Keratinocyte (primary cell): Measurements from ENCODE around the gene FGF1.

Source experiments
- EZH2 ChIP-seq: IDR thresholded peaks from one replicate; pipeline ENCODE4 v1.6.1; 2012; ENCODE audit warnings: inconsistent platforms, mild to moderate bottlenecking, low read length, moderate library complexity
- TF ChIP-seq, protein P1 (sequence below), 3 experiments: IDR thresholded peaks in 1 of 3; conservative IDR thresholded peaks in 1 of 3; optimal IDR thresholded peaks in 1 of 3; 2 replicates in 2 of 3; 3 replicates in 1 of 3; pipeline versions ENCODE3 to v1.5.1; 2011; ENCODE audit warnings: low read length in 3 of 3, mild to moderate bottlenecking in 3 of 3, moderate library complexity in 2 of 3, control low read depth in 1 of 3, inconsistent platforms in 1 of 3; ENCODE audit not compliant: insufficient read depth in 2 of 3; ENCODE audit errors: extremely low read depth in 1 of 3

GRCh38 chr5:142626786-142627185 lies 59.1 kb downstream of the FGF1 start:
- TF ChIP-seq, protein P1, sequence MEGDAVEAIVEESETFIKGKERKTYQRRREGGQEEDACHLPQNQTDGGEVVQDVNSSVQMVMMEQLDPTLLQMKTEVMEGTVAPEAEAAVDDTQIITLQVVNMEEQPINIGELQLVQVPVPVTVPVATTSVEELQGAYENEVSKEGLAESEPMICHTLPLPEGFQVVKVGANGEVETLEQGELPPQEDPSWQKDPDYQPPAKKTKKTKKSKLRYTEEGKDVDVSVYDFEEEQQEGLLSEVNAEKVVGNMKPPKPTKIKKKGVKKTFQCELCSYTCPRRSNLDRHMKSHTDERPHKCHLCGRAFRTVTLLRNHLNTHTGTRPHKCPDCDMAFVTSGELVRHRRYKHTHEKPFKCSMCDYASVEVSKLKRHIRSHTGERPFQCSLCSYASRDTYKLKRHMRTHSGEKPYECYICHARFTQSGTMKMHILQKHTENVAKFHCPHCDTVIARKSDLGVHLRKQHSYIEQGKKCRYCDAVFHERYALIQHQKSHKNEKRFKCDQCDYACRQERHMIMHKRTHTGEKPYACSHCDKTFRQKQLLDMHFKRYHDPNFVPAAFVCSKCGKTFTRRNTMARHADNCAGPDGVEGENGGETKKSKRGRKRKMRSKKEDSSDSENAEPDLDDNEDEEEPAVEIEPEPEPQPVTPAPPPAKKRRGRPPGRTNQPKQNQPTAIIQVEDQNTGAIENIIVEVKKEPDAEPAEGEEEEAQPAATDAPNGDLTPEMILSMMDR (optimal IDR thresholded peaks at IDR 0.05 in 1 of 3, IDR thresholded peaks at IDR 0.05 in 1 of 3, conservative IDR thresholded peaks at IDR 0.05 in 1 of 3; ENCODE audit: extremely low read depth in 1 of 3, insufficient read depth in 2 of 3, low read length in 3 of 3) = no peak
- no peak for TF ChIP-seq EZH2
